HG03095 (cell line): ENCODE results near the gene PLA2G2D.

Experiments used
- ATAC-seq: cut with Tn5 transposase; IDR thresholded peaks from one replicate; pipeline ENCODE4 v1.9.1; 2021; ENCODE audit warnings: moderate library complexity; ENCODE audit not compliant: unreplicated experiment

Gene PLA2G2D

GRCh38 chr1:20069874-20070273 is 49.5 kb downstream of the PLA2G2D start, which contains the start of gene PLA2G5:
Gene PLA2G5 (plus strand): TSS chr1:20070194. CDS start chr1:20084831, 14,637 bp downstream.
- ATAC-seq: no peak

DNA sequence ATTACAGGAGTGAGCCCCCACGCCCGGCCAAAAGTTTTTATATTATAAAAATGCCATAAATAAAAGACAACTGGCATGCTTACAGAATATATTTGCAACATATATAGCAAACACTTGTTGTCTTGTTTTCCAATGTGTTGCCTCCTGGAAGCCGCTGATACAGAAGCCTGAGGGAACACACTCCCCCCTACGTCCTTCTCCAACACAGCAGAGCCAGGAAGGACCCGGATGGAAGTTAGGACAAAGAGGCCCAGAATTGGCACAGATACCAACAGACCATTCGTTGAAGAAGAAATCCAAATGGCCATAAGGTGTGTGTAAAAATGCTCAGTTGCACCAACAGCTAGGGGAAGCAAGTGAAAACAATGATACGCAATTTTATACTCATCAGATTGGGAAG is 50.6 kb downstream of the PLA2G2D start:
- no peak for ATAC-seq

GRCh38 chr1:20063861-20064292 is 55.5 kb downstream of the PLA2G2D start:
- ATAC-seq: no peak
